Ovary (tissue), 3 donors: Measurements from ENCODE around the gene CERKL.

Experiments used
- CTCF ChIP-seq, 3 donors: fragments of 450-650 bp in 2 of 3; fragments of 200-600 bp in 1 of 3; IDR thresholded peaks; one replicate each; pipeline versions ENCODE4 v1.5.1 to v1.8.0; 2016 to 2022; ENCODE audit warnings: antibody characterized with exemption in 3 of 3, mild to moderate bottlenecking in 1 of 3
- EP300 ChIP-seq: sonication (generic); formaldehyde crosslinking; IDR thresholded peaks from one replicate; pipeline ENCODE4 v1.6.1; 2017; ENCODE audit warnings: antibody characterized with exemption
- POLR2A ChIP-seq: fragments of 450-650 bp; IDR thresholded peaks from one replicate; pipeline ENCODE4 v1.6.1; 2017; ENCODE audit warnings: antibody characterized with exemption, mild to moderate bottlenecking, moderate library complexity
- donor health status: DM: no; HTN: no; CAD: no.

- TF ChIP-seq POLR2A (no peak), CTCF (IDR thresholded peaks at IDR 0.05) (no peak), EP300 (no peak)
Measured at GRCh38 chr2:181515719-181516118, 141.2 kb downstream of the CERKL start.
